Measurements from ENCODE around the gene DPEP2NB. TPM values are rescaled to one million over a fixed set of nuclear protein-coding genes. Genes with fewer than 3 reads are reported as not detected.
A peak's percentile ranks its signal among the peaks of the same experiment; 100 is the strongest.

The DPEP2NB gene
- total RNA-seq, 1 experiment from 2014 or later = not detected

- Histone ChIP-seq H3K23ac (ENCODE audit: insufficient read length, low read depth, low read length) (no peak overlapping the region), H3K27me3 (ENCODE audit: insufficient read depth, low read length) (no peaks in the 10 kb centered on the region; the same call in 1 of the 2 replicates), H3K9ac (ENCODE audit: extremely low read depth, insufficient read length, low read length) (no peak overlapping the region), H3K14ac (ENCODE audit: insufficient read depth, low read length) (peak overlapping the region; percentile 28; the same call in 1 of the 2 replicates), H3K23me2 (ENCODE audit: insufficient read length, low read depth, low read length, poor library complexity, severe bottlenecking) (no peaks in the 10 kb centered on the region), H3K4me1 (ENCODE audit: insufficient read depth, low read length) (no peaks in the 10 kb centered on the region), H2BK5ac (ENCODE audit: insufficient read length, low read length) (no peak overlapping the region), H2AFZ (ENCODE audit: low read length) (no peak overlapping the region), H3K18ac (ENCODE audit: insufficient read length, low read depth, low read length) (no peak overlapping the region), H3K56ac (ENCODE audit: insufficient read length, low read depth, low read length) (no peak overlapping the region), H3K27ac (ENCODE audit: insufficient read length, low read depth, low read length) (no peak overlapping the region), H3K79me2 (ENCODE audit: insufficient read depth, low read length) (no peaks in the 10 kb centered on the region), H3K9me3 (ENCODE audit: control insufficient read depth, low read depth, low read length) (no peaks in the 10 kb centered on the region), H3K4me2 (ENCODE audit: insufficient read depth, insufficient read length, low read length) (no peak overlapping the region), H2BK120ac (ENCODE audit: low read depth, low read length, poor library complexity, severe bottlenecking) (no peak overlapping the region), H2BK15ac (ENCODE audit: low read depth, low read length) (no peak overlapping the region), H2BK12ac (ENCODE audit: insufficient read length, low read depth, low read length) (no peak overlapping the region), H4K91ac (ENCODE audit: insufficient read length, low read depth, low read length) (no peak overlapping the region), H3K79me1 (ENCODE audit: insufficient read depth, low read depth, low read length, poor library complexity, severe bottlenecking) (no peaks in the 10 kb centered on the region), H3K4ac (ENCODE audit: low read depth, low read length) (no peak overlapping the region), H2AK5ac (ENCODE audit: insufficient read length, low read length) (no peak overlapping the region), H4K5ac (ENCODE audit: insufficient read length, low read depth, low read length) (no peak overlapping the region), H4K8ac (replicated peaks; ENCODE audit: insufficient read length, low read depth, low read length) (no peak overlapping the region), H3T11ph (ENCODE audit: low read length) (no peak overlapping the region), H2BK20ac (ENCODE audit: low read depth, low read length, poor library complexity, severe bottlenecking) (no peak overlapping the region), H4K20me1 (ENCODE audit: control insufficient read depth, insufficient read depth, insufficient read length) (no peaks in the 10 kb centered on the region)
- no peak for DNase-seq
- H3K9me3 Mint-ChIP-seq = no peaks in the 10 kb centered on the region
- no CpG with 5 or more reads among the region's 2 CpGs for WGBS (ENCODE audit: extremely low coverage, insufficient read length, low lambda C conversion rate)
- H3K27ac Mint-ChIP-seq = peak overlapping the region in 1 of 3 experiments; percentile 85; a peak in 1 of 7 replicates
- H3K27me3 Mint-ChIP-seq (ENCODE audit: low read depth) = peaks cover 17% of the 10 kb centered on the region
- no peaks in the 10 kb centered on the region for H3K4me1 Mint-ChIP-seq
- no peak overlapping the region for H3K4me3 Mint-ChIP-seq
- H3K36me3 Mint-ChIP-seq (ENCODE audit: insufficient read depth in 1 of 3, low read depth in 3 of 3) = no peaks in the 10 kb centered on the region
- TF ChIP-seq, protein P1, sequence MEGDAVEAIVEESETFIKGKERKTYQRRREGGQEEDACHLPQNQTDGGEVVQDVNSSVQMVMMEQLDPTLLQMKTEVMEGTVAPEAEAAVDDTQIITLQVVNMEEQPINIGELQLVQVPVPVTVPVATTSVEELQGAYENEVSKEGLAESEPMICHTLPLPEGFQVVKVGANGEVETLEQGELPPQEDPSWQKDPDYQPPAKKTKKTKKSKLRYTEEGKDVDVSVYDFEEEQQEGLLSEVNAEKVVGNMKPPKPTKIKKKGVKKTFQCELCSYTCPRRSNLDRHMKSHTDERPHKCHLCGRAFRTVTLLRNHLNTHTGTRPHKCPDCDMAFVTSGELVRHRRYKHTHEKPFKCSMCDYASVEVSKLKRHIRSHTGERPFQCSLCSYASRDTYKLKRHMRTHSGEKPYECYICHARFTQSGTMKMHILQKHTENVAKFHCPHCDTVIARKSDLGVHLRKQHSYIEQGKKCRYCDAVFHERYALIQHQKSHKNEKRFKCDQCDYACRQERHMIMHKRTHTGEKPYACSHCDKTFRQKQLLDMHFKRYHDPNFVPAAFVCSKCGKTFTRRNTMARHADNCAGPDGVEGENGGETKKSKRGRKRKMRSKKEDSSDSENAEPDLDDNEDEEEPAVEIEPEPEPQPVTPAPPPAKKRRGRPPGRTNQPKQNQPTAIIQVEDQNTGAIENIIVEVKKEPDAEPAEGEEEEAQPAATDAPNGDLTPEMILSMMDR (conservative IDR thresholded peaks at IDR 0.05) = no peak
Measured at GRCh38 chr16:67976205-67976604, 39.5 kb downstream of the DPEP2NB start.
